GM12864 (cell line): ENCODE results near the gene BCDIN3D.

ENCODE experiments used
- DNase-seq: peaks from one replicate; pipeline ENCODE4 v3.0.0-alpha.2; 2011; ENCODE audit warnings: low read depth
- H3K4me3 ChIP-seq: 2 replicates; pipeline ENCODE4 v1.5.1; 2011; ENCODE audit warnings: mild to moderate bottlenecking, low read depth, low read length, control low read depth
- CTCF ChIP-seq: IDR thresholded peaks from 2 replicates; pipeline ENCODE4 v1.5.1; 2011; ENCODE audit warnings: low read depth, mild to moderate bottlenecking, moderate library complexity, low read length, control low read depth, inconsistent platforms; ENCODE audit errors: missing control alignments

Gene BCDIN3D

GRCh38 chr12:49803693-49804450 lies 39.0 kb downstream of the BCDIN3D start:
- TF ChIP-seq CTCF = no peak
- no peak overlapping the region for H3K4me3 ChIP-seq
- DNase-seq = no peak

DNA sequence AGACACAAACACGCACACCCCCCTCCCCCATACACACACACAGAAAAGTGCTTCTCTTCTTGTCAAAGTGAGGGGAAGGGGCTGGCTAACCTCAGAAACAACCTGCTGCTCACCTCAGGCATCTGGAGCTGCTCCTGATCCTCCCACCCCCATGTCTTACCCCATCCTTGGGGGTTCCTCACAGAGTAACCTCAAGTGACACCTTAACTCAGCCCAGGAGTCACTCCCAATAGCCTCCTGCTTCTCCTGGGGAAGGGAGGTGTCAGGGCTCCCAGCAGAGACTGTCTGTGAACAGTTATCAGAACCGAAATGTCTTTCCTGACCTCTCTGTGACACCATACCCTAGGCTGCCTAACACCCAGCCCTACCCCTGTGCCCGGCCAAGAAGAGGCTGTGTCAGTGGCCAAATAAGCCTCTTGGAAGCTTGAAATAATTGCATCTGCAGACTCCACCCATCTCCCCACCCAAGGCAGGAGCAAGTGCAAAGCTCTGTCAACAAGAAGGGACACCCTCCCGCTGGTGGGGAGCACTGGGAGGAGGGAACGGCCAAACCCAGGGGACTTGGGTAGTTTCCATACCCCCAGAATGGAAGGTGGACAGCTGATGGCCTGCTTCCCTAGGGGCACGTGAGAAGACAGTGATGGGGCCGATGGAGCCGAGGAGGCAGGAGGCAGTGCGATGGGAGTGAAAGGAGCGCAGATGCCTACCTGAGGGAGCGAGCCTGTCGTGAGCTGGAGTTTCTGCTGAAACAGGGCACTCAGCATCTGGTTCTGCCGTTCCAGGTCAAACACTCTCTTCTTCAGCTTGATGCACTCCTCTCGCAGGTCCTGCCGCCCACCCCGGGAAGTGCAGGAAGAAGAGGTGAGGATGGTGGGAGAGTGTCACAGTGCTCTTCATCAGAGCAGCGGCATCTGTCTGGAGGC lies 41.5 kb downstream of the BCDIN3D start:
- no peak for TF ChIP-seq CTCF
- no peak for DNase-seq
- H3K4me3 ChIP-seq = no peak overlapping the region

GRCh38 chr12:49800421-49801140 lies 42.3 kb downstream of the BCDIN3D start:
- H3K4me3 ChIP-seq = no peak overlapping the region
- DNase-seq = no peak
- no peak for TF ChIP-seq CTCF

- TF ChIP-seq CTCF = no peak
- H3K4me3 ChIP-seq = no peak overlapping the region
- DNase-seq = no peak
Observed at GRCh38 chr12:49798934-49799333, 44.0 kb downstream of the BCDIN3D start.

DNA sequence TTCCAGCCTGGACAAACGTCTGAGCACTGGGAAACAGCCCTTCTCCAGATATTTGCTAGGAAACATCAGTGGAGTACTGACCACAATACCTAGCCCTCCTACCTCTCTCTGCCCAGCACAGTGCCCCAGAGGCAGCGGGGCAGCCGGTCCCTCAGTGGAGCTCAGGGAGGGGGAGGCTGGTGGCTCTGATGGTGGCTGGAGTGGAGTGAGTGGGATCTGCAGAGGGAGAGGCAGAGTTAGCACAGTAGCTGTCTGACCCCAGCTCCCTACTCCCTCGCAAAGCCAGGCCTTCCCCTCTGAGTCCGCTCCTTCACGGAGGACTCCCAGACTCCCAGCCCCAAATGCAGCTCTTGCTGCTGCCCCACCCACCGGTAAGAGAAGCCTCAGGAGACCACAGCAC lies 44.7 kb downstream of the BCDIN3D start:
- no peak for DNase-seq
- H3K4me3 ChIP-seq = no peak overlapping the region

GRCh38 chr12:49797449-49797776 lies 45.5 kb downstream of the BCDIN3D start:
- no peak for DNase-seq
- TF ChIP-seq CTCF = no peak
- no peak overlapping the region for H3K4me3 ChIP-seq

More for the DNA sequence above, 44.7 kb downstream of the BCDIN3D start:
- TF ChIP-seq CTCF = no peak
